Activated CD8-positive, alpha-beta memory T cell treated with anti-CD3 and anti-CD28 coated beads, Interleukin-2, amount 50 U/mL, for 1 hour (primary cell): ENCODE measurements around the gene CIDEA.

Experiments
- DNase-seq: peaks from one replicate; pipeline ENCODE4 v3.0.0-alpha.2; 2020; ENCODE audit errors: extremely low read depth

Gene CIDEA

DNA sequence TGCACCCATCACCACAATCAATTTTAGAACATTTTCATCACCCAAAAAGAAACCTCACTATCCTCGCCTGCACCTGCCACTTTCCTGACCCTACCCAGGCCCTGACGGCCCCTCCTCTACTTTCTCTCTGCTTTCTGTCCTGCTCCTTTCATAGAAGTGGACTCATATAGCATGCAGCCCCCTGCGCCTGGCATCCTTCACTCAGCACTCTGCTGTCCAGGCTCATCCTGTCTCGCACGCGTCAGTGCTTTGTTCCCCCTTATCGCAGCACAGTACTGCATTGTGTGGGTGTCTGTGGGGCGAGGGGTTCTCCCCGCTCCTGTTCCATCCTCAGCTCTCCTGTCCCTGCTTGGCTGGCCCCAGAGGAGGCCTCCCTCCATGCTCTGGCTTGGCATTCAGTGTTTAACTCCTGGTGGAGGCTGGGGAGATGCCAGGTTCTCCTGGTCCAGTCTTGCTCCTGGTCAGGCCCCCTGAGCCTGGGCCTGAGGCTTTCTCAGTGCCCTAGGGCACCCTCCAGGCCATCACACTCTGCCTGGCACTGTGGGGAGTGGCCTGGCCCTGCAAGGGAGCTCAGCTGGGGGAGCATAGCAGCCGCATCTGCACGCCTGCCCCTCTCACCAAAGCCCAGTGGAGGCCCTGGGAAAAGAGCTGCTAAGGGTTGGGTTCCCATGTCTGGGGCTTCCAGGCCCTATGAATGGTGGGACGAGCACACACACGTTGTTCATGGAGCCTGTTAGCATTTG lies 47.3 kb downstream of the CIDEA start:
- no peak for DNase-seq

GRCh38 chr18:12302391-12303147 lies 48.4 kb downstream of the CIDEA start:
- DNase-seq: no peak

- no peak for DNase-seq
Observed at GRCh38 chr18:12304351-12305210, 50.4 kb downstream of the CIDEA start.

GRCh38 chr18:12305211-12305610 lies 51.0 kb downstream of the CIDEA start:
- no peak for DNase-seq

GRCh38 chr18:12305930-12306629 lies 51.9 kb downstream of the CIDEA start:
- no peak for DNase-seq

- DNase-seq: no peak
Observed at GRCh38 chr18:12306752-12307700, 52.9 kb downstream of the CIDEA start.

DNA sequence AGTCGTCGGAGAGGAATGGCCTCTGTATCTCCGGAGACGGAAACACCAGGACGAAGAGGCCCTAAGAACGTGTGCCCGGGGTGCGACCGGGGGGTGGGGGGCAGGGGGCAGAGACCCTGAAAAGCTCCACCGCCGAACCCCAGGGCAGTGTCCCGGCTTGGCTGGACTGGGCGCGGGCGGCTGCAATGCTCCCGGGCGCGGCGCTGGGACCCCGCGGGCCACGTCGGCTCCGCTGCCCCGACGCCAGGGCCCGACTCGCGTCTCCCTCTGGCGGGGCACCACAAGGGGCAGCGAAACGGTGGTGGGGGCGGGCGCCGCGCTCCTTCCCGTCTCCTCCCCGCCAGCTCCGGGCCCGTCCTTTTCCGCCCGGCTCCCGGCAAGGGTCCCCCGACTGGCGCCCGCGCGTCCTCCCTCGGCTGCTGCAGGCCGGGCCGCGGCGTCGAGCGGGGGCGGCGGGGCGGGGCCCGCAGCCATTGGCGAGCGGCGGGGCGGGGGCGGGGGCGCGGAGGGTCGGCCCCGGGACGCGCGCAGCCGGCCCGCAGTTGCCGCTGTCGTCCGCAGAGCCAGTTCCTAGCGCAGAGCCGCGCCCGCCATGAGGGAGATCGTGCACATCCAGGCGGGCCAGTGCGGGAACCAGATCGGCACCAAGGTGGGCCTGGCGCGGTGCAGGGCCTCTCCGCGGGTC lies 53.7 kb downstream of the CIDEA start, which contains the start of gene TUBB6:
Gene TUBB6 (plus strand): TSS at position 541 of the 685 bp plus-strand sequence. CDS start 52 bp downstream, at position 593.
- no peak for DNase-seq

DNA sequence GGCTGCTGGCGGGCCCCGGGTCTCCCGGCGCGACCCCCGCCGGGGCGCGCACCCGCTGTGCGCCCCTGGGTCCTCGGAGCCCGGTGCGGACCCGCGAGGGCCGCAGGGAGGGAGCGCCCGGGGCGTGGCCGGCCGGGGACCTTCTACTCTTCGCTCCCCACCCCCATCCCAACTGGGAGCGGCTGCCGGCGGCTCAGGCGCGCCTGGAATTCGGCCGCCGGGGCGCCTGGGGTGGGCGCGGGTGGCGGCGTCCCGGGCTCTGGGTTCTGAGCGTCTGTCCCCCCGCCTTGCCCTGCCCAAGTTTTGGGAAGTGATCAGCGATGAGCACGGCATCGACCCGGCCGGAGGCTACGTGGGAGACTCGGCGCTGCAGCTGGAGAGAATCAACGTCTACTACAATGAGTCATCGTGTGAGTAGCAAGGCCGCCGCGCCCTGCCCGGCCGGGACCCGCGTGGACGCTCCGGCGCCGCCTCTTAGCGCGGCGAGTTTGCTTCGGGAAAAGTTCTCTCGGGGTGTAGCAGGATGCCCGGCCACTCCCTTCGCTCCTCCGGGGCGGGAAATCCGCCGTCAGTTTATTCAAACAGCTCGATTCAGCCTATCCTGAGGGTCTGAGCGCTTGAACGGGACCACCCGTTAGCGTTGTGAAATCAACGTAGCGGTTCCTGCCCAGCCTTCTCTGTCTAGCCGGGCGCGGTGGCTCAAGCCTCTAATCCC lies 54.4 kb downstream of the CIDEA start:
- DNase-seq: no peak

DNA sequence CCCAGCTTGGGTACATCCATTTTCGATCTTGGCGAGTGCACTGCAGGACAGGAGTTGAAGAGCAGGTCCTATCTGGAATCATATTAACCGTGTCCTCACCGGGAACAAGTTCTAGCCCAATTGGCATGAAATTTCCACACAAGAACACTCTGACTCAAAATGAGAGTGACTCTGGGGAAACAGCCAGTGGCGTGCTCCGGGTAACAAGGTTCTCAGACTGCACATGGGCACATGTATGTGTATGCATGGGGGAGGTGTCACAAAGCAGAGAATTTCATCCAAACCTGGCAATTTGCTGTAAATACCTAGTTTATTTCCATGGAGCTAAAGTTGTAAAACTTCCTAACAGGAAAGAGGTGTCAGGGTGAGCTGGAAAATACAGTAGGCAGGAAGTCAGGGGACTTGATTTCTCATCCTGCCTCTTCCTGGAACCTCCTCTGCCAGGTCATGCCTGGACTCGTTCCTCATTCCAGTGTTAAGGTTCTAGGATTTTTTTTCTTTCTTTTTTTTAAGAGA lies 55.6 kb downstream of the CIDEA start:
- DNase-seq: no peak

- no peak for DNase-seq
Observed at GRCh38 chr18:12310762-12311161, 56.6 kb downstream of the CIDEA start.

GRCh38 chr18:12312976-12313375 lies 58.8 kb downstream of the CIDEA start:
- no peak for DNase-seq

- no peak for DNase-seq
Observed at GRCh38 chr18:12313530-12314245, 59.5 kb downstream of the CIDEA start.

DNA sequence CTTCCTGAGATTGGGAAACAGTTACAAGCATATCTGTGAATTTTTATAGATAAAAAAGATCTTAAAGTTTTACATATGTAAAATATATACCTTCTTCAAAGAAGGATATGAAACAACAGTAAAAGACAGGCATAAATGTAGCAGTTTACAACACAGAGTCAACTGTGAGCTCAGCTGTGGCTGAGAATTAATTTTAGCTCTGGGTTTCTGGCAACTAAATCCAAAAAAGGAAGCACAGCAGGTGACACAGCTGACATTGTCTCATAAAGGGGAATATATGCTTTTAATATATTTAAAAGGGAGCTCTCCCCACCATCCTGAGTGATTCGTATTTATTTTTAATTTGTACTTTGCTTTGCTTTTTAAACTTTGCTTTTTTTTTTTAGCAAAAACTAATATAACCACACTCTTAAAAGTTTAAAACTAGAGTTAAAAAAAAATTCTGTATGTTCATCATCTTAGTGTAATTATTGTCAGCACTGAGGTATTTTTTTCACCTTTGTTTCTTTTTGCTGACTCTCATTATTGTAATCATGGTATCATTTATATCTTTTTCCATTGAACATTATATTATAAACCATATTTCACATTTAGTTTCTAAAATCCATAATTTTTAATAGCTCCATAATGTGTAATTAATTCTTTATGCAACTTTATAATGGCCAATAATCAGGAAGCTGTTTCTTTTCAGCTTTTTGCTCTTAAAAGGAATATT lies 60.6 kb downstream of the CIDEA start:
- DNase-seq: no peak

DNA sequence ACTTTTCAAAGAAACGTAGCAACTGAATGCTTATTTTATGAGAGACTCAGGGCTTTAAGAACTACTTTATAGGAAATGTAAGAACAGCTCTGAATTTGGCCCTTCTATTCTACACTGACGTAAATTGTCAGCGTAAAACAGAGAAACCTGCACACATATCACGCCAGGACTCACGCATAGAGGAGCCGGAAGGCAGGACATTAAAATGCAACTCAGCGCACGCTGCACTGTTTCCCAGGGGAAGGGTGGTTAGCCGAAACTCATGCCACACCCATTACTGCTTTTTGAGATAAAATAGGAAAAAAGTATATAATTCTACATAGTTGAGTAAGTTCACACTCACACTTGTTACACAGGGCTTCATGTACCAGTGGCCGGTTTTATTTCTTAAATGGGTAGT lies 61.3 kb downstream of the CIDEA start:
- DNase-seq: no peak

- no peak for DNase-seq
Observed at GRCh38 chr18:12315911-12316310, 61.8 kb downstream of the CIDEA start.

GRCh38 chr18:12317664-12318333 lies 63.6 kb downstream of the CIDEA start:
- DNase-seq: no peak

DNA sequence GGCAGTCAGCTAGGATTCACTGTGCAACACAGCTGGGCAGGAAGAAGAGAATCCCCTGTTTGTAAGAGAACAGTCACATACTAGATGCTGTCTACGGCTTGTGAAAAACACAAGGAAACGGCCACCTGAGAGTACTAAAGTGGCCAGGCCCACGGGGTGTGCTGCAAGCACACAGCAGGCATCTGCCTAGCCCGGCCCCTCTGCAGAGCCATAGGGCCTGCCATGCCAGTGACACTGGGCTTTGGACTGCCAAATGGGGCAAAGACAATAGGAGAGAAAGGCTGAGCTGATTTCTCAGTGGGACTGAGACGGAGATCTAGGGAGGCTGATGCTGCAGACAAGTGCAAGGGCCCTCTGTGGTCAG lies 64.2 kb downstream of the CIDEA start:
- no peak for DNase-seq
